Nucleus accumbens (tissue), 56 donors: ENCODE results near the gene RGL1.

Experiments used
- DNase-seq, 56 donors: peaks; one replicate each; lab custom pipeline; 2025; lab: John Stamatoyannopoulos, UW

Gene RGL1

DNA sequence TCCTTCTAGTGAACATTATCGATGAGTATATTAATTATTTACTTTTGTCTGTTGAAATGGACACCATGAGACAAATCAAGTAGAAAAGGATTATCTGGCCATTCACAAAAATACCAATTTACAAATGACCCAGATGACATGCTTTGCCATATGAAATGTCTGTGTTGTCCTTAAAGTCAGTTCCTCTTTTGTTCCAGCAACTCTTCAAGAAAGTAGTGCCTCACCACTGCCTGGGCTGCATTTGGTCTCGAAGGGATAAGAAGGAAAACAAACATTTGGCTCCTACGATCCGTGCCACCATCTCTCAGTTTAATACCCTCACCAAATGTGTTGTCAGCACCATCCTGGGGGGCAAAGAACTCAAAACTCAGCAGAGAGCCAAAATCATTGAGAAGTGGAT is 79.6 kb downstream of the RGL1 start:
- no peak for DNase-seq

DNA sequence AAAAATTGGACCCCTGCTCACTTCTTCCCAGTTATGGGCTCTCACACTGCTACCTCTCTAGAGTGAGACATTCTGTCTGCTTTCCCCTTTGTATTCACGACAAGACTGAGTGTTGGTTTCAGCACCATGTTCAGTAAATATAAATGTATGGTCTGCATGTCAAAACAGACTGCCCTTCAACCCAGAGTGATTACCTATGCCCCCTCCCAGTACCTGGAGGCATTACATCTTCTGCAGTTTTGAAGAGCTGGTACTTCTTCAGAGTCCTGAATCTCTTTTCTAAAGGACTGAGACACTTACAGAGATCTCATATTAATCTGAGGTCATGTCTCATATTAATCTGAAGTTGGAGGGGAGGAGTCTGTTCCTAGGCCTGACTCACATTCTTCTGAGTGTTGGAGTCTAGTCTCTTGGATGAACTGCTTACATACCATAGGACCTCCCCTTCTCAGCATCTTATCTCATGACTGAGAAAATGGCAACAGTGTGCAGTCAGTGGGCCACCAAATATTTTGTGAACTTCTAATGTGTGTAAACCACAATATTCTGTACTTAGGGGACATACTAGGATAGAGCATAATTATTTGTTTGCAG is 80.3 kb downstream of the RGL1 start:
- no peak for DNase-seq

DNA sequence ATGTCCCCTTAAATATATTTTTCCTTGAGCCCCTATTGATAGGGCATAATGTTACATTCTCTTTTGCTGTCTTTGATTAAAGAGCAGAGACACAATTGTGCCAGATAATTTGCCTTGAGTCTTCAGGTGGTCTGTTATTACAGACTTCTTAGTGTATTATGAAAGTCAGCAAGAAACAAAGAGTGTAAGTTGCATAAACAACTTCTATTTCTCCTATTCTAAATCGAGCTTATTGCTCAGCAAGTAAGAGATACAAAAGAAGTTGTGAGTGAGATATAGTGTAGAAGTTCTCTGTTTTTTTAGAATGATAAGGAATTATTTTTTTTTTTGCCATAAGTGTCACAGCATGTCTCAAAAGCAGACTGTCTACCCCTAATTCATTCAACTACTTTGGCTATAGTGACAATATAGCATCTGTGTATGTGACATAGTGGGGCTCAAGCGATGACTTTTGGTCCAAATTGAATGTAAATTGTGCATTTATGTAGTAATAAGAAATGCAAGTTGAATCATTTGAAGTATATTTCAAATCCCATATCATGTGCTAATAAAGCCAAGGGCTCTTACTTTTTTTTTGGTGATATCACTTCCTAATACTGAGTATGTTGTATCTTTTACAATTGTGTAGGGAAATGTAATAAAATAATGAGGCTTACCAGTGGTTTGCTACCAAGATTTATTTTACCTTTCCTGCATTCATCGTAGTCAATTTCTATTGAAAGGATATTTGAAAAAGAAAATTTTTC is 81.3 kb downstream of the RGL1 start:
- no peak for DNase-seq

DNA sequence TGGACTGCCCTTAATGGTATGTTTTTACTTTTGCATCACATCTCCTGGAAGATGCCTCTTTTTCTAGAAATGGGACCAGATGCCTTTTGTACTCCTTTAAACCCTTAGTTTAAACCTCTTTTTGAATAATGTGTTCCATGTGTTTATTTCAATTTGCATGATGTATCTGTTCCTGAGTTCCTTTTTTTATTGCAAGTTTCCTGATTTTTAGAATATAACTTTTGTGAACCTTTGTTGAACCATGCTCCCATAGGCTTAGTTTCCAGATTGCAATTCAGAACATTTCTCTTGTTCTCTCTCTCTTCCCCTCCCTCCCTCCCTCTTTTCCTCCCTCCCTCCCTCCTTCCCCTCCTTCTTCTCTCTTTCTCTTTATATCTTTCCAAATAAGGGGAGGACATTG is 81.9 kb downstream of the RGL1 start:
- DNase-seq, result no peak

DNA sequence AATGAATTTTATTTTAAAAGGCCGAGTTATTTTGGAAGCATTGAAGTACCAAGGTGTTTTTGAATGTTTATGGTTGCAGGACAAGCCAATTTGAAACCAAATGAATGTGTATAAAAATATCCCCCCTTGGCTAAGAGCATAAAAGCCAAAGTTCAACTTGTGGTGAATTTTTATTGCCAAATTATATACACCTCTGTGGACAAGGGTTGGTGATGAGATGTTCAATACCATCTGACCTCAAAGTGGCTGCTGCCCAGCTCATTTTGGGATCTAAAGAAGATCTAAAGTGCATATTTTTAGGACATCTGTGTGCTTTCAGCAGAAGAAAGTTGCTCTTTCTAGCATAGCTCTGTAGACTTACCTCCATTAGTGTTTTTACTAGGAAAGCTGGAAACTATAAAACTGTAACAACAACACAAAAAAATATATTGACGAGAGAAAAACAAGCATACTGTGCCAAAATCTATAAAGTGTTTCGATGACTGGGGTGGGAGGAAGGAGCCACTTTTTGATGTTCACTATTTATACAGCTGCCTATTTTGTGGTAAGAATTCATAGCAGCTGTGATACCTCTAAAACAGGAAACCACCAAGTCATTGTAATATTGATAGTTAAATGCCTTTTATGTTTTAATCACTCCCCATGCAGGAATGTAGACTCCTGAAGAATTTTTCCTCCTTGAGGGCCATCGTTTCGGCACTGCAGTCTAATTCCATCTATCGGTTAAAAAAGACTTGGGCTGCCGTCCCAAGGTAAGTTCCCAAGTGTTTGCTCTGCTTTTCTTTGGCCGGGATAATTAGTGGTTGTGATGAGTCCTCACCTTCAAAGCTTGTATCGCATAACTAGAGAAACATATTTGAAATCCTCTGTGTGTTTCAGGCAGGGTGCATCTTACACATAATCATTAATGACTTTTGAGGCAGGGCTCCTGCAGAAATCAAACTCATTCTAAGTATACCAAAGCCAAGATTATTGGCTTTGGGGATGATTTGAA is 83.2 kb downstream of the RGL1 start:
- no peak for DNase-seq

DNA sequence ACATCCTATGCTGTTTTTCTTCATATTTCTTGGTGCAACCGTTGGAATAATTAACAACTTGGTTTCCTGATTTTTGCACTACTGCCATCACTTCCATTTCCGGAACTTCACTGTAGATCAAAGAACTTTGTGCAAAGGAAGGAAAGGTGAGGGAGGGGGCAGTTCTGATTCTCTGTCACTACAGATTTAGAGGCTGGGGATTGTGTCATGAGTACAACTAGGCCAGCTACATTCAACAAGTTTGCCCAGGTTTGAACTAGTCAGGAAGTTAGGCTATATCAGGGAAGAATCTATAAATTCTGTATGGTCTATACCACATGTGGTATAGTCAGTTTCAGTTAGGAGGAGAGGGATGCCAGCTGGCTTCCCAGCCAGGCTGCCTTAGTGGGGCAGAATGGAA is 84.2 kb downstream of the RGL1 start:
- no peak for DNase-seq

DNA sequence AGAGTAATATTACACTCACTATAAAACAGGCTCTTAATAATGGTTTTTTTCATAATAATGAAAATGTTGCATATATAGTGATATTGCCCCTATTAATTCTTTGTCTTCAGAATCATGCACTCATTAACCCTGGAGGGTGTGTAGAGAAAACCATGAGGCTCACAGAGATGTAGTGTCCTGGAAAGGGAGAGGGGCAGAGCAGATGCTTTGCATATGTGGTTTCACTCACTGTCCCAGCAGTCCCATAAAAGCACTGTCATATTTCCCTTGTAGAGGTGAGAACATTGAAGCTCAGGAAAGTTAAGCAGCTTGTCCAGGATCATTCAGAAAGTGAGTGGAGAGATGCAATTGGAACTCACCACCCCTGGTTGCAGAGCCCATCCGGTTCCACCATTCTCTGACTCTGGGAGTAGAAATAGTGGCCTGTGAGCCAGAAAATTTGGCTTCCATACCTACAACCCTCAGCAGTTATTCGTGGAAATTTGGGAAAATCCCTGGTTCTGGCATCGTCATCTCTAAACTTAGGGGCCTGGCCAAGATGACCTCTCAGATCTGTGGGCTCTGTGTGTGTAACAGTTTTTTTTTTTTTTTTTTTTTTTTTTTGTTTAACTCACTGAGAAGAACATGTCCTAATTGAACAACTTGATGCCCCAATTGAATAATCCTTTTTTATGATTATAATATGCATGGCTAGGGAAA is 86.4 kb downstream of the RGL1 start:
- no peak for DNase-seq

DNA sequence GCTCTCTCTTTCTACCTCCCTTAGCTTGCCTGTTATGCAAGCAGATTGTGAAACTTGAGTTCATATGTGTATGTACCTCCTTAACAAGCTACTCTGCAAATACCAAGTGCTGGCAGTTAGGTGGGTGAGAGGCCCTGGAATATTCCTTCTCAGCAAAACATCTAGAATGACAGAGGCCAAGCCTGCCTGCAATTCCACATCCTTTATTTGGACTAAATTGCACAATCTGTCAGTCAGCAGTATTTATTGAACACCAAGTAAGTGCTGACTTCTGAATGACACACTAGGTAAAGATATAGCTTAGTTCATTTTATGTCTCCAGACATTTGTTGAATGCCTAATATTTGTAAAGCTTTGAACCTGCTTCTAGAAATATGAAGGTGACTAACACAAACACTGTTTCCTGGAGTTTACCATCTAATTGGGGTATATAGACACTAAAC is 87.5 kb downstream of the RGL1 start:
- DNase-seq, result no peak

DNA sequence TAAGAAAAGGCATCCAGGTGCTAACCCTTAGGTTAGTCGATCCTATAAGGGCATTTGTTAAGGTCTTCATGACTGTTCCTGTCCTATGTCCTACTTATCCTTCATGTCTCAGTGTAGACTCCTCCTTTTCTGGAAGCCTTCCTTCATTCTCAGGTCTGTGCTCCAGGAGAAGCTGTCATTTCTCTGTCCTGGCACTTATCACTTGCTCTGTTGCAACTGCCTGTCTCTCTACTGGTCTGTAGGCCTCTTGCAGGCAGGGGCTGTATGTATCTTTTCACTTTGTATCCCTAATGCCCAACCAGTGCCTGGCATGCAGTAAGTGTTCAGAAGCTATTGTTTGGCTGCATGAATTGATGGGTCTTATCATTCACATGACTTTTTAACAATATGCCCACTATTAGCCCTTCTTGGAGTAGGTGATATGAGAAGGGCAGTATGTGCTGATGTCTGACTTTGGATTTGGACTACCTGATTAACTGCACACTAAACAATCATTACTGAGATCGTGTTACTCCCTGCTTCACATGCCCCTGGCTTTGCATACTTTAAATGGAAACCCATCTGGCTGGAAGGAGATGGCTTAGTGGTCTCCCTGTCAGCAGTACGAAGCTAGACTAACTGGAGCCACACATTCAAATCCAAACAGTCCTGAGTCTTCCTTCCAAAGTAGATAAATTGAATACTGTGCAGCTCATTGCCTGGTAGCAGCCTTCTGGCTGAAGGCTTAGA is 88.8 kb downstream of the RGL1 start:
- DNase-seq, result no peak

DNA sequence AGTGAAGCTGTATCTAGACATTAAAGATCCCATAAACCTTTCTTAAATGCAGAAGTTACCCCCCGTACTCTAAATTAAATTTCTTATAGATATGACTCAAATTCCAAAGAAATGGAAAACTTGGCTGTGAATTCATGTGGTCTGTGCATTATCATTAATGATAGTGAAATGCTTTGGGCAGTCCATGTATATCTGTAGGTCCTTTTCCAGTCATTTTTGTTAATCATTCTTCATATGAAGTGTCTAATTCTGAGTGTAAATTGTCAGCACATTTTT is 89.3 kb downstream of the RGL1 start:
- no peak for DNase-seq

DNA sequence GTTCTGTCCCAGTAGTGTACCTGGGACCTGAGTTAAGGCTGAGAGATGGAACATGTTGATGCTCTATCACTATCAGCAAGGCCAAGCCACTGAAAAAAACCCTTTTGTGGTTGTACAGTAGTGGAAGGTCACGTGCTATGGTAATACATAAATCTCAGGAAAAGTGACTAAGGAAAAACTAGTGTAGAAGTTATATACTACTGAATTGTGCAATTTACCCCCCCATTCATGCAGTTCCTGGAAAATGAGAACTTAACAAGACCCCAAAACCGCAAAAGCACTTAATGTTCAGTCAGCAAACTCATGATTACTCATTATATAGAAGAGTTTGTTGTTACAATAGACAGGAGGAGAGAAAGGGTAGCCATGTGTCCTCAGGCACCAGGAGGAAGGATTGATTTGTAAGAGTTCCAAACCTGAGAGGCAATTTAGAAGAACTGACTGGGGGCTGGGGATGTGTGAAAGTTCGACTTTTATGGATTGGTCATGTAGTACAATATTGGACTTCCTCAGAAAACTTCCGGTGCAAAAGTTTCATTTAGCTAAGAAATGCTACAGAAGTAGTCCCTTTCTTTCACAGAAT is 91.6 kb downstream of the RGL1 start:
- no peak for DNase-seq

DNA sequence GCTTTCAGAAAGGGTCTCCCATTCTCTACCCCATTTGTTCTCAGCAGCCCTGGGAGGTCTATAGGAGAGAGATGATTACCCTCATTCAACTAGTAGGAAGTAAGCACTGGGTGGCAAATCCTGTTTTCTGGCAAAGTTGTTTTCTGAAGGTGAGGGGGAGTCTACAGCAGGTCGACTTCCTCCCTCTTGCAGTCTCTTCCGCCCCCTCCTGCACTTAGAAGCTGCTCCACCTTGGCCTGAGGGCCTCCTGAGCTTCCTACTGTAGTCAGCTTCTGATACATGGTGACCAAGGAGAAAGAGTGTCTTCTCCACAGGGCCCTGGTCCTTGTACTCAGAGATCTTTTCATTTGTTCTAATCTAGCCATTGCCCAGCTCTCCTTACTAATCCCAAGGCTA is 93.1 kb downstream of the RGL1 start:
- DNase-seq, result no peak

DNA sequence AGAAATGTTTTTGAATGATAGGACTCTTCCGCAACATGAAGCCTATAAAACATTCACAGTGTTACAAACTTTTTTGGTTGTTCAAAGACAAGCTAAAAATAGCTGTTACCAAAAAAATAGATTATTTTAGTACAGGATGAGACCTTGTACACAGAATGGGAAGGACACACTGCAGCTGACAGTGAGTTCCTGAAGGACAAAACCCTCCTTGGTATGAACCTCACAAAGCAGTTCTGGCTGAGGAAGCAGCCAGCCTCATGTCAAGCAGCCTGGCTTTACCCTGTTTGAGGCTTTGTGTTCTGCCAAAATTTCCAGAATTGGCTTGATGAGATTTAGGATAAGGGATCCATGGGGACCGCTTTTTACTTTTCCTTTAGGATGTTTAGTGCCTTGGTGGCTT is 93.7 kb downstream of the RGL1 start:
- no peak for DNase-seq

DNA sequence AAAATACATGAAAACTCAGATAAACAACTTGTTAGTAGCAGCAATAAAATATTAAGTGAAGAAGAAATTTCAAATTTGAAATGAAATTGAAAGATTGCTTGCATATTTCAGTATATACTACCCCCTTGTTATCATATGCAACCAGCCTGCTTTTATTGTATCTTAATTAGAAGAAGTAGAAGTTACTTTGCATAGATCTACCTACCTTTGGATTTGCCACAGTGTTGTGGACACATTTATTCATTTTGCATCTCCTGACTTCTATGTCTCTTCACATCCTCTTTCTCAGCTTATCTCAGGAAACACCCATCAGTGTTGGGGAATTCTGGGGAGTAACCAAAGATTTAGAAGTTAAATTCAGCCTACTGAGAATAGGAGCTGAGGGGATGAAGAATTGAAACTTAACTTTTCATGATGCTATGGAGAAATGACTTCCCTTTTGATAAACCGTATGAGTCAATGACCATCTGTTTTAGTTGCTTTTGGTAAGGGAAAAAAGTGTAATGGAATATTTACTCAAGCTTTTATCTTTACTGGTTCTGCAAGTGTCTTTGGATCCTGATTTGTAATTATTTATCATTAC is 96.9 kb downstream of the RGL1 start:
- DNase-seq, result no peak

DNA sequence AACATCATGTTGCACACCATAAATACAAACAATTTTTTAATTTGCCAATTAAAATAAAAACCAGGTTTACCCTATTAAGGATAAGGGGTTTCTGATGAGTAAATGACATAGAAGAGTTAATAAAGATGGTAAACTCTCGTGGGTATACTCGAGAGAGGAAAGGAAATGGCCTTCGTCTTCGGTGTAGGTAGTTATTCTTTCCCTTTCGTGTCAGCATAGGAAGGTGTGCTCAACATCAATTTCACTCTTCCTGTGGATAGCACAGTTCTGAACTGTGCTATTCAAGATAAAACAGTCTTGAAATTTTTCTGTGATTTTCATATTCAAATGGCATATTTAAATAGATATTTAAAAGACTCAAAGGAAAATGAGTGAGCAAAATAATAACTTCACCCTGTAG is 98.2 kb downstream of the RGL1 start:
- DNase-seq, result no peak

DNA sequence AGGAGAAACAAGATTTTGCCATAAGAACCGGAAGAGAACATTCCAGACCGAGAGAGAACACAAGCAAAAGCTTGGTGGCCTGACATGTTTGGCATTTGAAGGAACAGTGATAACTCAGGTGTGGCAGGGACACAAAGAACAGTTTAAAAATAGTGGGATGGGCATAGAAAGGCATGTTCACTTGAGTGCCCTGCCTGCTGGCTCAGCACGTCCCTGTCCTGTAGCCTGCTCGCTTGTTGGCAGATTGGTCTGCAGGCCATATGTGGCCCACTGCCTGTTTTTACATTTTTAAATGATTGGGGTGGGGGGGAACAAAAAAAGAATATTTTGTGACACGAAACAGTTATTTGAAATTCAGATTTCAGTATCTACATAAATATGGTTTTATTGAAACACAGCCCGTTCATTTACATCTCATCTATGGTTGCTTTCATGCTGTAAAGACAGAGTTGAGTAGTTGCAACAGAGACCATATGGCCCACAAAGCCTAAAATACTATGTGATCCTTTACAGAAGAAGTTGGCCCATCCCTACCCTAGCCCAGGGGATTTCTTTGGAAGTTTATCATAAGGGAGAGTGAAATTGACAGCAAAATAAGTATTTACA is 100.7 kb downstream of the RGL1 start:
- no peak for DNase-seq

DNA sequence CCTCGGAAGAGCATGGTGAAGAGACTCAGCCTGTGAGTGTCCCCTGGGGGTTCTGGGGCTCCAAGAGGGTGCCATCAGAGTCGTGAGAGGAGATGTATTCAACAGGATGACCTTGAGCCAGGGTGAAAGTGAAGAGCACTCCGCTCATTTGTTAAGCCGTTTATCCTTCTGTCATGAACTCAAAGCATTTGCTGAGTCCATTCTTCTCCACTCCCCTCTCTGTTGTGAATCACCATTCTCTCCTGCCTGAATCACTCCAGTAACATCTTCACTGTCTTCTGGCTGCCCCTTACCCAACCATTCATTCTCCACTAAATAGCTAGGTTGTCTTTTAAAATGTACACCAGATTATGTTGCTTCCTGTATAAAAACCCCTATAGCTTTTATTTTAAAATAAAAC is 102.2 kb downstream of the RGL1 start:
- no peak for DNase-seq

DNA sequence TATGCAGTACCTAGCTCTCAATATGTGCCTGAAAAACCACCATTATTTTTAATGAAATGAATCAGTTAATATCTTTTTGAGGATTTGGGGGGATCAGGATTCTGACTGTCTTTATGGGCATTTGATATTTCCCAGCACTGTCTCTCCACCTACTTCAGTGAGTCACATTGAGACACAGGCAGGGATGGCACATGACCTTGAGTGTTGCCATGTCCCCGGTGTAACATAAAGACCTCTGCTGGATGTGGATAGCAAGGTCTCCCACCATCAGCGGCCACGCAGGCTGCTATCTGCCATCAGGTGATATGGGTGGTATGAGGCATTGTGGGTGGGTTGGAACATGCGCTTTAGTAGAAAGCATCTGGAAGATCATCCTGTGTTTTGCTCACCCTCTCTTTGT is 103.2 kb downstream of the RGL1 start:
- no peak for DNase-seq

DNA sequence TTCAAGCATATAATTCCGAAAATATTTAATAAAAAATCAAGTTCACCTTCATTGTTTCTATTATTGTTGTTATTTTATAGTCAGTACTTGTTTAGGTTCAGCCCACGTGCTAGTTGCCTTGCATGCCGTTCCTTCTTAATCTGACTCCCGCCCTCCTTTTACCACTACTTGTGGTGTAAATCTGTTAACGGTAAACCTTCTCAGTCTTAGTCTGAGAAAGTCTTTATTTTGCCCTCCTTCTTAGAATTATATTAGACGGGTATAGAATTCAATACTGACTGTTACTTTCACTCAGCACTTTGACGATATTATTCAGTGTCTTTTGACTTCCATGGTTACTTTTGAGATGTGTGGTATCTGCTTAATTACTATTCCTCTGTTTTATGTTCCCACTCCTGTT is 104.8 kb downstream of the RGL1 start:
- no peak for DNase-seq
